Cortex of kidney (tissue), 1 donor: ENCODE measurements around the gene MAGEA1.
"Not testable (repeated sequence)": the region's sequence is repeated elsewhere in the genome, so short reads cannot be mapped to it uniquely, and the experiment has no call there.

Experiments used
- DNase-seq: peaks from one replicate; lab custom pipeline; 2025; lab: John Stamatoyannopoulos, UW

Gene MAGEA1, protein sequence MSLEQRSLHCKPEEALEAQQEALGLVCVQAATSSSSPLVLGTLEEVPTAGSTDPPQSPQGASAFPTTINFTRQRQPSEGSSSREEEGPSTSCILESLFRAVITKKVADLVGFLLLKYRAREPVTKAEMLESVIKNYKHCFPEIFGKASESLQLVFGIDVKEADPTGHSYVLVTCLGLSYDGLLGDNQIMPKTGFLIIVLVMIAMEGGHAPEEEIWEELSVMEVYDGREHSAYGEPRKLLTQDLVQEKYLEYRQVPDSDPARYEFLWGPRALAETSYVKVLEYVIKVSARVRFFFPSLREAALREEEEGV

DNA sequence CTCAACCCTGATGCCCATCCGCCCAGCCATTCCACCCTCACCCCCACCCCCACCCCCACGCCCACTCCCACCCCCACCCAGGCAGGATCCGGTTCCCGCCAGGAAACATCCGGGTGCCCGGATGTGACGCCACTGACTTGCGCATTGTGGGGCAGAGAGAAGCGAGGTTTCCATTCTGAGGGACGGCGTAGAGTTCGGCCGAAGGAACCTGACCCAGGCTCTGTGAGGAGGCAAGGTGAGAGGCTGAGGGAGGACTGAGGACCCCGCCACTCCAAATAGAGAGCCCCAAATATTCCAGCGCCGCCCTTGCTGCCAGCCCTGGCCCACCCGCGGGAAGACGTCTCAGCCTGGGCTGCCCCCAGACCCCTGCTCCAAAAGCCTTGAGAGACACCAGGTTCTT, at the start of gene MAGEA1:
TSS of gene MAGEA1 (plus strand) at position 154 of the 400 bp plus-strand sequence. CDS start 3,106 bp downstream, outside the sequence.
- no peak for DNase-seq

DNA sequence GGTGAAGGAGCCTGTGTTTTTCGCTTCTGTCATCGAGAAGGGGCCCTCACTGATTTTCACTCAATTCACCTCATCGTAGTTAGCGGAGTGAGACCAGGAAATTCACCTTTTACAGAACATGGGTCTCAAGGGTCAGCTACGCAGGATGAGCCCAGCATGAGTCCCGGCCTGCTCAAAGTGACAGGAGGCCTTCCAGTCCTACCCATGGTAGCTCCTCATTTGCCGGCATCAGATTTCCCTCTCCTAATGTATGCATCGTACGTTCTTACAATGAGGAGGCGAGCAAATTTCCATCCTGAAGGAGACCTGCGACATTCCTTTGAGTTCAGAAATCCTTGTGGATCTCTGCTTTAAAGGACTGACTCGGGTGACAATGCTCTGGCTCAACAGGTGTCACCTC, 46.2 kb upstream of the MAGEA1 start:
- not testable (repeated sequence) for DNase-seq

DNA sequence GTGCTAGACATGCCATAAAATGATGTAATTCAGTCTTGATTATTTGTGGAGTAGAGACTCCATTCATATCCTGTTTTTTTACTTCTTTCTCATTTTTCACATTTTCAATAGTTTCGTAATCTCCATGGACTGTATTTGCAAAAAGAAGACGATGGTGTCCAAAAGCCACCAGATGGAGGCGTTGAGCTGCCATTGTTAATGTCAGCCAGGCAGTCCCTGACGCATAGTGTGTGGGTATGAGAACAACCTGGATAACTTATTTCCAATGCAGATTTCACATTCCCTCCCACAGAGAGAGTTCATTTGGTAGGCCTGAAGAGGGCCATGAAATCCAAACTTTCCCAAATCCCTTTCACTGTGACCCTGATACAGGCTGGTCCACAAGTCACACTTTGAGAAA, 40.0 kb upstream of the MAGEA1 start:
- DNase-seq, result not testable (repeated sequence)

DNA sequence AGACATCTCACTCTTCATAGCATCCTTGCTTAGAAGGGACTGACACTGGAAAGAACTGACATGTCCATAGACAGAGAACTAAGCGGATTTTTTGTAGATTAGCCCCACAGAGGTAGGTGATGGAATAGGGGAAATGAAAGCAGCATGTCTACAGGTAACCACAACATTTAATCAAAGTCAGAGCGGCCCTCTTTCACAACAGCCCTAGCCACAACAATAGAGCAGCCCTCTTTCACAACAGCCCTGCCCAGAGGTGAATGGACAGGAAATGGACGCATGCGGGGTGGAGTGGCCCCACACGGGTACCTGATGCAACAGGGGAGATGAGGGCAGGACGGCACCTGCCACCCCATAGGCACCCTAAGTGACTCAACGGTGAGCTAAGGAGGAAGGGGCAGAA, 32.8 kb upstream of the MAGEA1 start:
- DNase-seq, result not testable (repeated sequence)

DNA sequence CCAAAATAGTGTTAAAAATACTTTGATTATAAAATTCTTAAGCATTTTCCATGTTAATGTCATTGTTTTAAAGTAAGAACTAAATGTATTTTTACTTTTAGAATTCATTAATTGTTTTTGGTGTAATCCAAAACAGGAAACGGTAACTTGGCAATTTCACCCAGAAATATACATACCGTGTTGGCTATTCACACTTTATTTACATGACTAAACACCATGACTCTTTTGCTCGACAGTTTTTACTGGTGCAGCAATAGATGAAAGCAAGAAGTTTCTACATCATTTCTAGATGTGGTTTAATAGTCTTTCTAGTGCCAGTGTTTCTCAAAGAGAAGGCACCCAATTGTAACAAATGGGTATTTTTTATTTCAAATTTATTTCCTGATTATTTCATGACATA, 25.6 kb upstream of the MAGEA1 start:
- no peak for DNase-seq

DNA sequence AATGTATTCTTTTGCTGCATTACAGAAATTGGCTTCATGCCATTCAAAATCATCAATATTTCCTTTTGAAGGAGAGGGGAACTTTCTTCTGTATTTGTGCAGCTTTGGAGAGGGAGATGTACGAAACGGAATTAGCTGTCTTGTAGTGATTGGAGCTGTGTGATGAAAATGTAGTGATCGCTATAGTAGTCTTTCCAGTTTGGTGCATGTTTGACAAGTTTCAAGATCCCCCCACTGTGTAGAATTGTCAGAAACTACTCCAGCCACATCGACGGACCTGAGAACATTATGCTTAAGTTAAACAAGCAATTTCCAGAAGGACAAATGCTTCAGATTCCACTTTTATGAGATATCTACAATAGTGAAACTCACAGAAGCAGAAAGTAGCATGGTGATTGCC, 21.6 kb upstream of the MAGEA1 start:
- DNase-seq, result no peak

DNA sequence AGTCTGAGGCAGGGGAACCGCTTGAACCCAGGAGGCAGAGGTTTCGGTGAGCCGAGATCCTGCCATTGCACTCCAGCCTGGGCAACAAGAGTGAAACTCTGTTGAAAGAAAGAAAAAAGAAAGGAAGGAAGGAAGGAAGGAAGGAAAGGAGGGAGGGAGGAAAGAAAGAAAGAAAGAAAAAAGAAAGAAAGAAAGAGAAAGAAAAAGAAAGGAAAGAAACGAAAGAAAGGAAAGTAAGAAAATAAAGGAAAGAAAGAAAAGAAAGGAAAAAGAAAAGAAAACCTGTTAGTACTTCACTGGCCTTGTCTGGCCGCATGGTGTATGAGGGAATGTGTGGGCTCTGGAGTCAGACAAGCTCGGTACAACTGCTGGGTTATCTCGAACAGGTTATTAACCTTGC, 20.8 kb upstream of the MAGEA1 start:
- no peak for DNase-seq

DNA sequence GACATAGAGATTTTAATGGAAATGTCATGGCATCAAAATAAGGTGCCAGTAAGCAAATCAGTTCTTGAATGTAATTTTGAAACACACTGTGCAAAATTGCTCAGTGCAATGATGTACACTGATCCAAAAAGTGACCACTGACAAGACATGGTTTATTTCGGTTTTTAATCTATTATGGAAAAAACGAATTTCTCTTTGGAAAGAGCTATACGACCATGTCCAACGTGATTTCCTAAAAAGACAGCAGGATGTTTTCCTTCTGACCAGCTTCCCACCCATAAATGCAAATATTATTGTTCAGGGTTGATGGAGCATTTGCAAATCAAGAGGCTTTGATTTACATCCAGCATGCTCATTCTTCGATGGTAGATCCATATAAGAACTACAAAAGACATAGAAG, 17.1 kb upstream of the MAGEA1 start:
- no peak for DNase-seq

DNA sequence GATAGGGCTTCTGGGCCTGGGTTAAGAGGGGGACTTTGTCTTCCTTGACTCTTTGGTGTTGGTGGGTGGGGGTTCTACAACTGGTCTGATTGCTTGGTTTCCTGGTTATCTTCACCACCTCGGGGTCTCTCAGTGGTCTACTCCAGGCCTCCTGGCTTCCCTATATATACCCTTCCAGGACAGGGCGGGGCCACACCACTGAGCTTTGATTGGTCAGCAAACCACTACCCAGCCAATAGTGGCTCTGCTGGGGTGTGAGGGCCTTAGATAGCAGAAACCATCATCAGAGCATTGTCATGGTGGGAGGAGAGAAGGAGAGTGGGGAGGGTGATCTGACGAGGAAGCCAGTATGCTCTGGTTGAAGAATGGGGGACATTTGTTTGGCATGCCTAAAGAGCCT, 14.4 kb upstream of the MAGEA1 start:
- DNase-seq, result no peak

DNA sequence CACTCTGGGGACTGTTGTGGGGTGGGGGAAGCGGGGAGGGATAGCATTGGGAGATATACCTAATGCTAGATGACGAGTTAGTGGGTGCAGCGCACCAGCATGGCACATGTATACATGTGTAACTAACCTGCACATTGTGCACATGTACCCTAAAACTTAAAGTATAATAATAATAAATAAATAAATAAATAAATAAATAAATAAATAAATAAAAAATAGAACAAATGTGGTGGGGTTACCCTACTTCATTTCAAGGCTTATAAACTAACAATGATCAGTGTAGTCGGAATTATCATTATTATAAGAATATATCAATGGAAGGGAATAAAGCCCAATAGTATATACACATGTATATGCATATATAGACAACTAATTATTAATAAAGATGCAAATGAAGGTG, 10.7 kb upstream of the MAGEA1 start:
- not testable (repeated sequence) for DNase-seq

DNA sequence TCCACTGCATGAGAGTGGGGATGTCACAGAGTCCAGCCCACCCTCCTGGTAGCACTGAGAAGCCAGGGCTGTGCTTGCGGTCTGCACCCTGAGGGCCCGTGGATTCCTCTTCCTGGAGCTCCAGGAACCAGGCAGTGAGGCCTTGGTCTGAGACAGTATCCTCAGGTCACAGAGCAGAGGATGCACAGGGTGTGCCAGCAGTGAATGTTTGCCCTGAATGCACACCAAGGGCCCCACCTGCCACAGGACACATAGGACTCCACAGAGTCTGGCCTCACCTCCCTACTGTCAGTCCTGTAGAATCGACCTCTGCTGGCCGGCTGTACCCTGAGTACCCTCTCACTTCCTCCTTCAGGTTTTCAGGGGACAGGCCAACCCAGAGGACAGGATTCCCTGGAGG, 2.7 kb downstream of the MAGEA1 start:
- no peak for DNase-seq

DNA sequence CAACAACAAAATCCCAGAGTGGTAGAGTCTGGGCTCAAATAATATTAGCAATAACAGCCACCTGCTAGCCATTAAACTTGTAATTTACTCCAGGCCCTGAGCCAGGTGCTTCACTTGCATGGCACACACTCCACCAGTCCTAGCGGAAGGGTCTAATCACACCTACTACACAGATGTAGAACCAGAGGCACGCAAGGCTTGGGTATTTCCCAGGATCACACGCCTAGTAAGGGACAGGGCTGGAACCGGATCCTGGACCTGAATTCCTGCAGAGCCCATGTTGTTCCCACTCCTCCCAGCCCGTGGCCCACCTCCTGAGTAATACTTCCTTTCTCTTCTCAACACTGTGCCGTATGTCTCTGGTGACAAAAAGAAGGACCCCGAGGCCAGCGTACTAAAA, 5.7 kb downstream of the MAGEA1 start:
- DNase-seq, result no peak

DNA sequence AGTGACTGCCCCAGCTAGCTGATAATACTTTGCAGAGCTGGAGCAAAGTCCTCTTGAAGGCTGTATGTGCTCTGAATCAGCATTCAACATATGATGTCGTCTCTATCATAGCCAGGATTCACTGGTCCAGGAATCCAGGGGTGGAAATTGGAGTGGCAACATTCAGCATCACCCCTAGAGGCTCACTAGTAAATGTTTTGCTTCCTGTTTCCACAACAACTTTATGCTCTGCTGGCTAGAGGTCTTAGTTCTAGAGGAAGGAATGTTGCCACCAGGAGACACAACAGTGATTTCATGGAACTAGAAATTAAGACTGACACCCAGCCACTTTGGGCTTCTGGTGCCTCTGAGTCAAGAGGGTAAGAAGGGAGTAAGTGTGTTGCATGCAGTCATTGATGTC, 11.3 kb downstream of the MAGEA1 start:
- no peak for DNase-seq

DNA sequence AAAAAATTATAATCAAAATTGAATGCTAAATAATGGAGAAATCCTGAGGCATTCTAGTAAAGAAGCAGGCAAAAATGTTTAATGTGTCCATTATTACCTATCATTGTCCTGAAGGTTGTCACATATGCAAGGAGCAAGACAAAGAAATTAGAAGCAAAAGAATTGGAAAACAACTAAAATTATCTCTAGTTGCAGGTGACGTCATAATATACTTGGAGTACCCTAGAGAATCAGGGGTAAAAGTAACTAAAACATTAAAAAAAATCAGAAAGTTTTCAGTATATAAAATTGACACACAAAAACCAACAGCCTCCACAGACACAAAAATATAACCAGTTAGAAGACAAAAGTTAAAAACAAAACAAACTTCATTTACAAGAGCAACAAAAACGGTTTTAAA, 21.4 kb downstream of the MAGEA1 start:
- DNase-seq, result no peak

DNA sequence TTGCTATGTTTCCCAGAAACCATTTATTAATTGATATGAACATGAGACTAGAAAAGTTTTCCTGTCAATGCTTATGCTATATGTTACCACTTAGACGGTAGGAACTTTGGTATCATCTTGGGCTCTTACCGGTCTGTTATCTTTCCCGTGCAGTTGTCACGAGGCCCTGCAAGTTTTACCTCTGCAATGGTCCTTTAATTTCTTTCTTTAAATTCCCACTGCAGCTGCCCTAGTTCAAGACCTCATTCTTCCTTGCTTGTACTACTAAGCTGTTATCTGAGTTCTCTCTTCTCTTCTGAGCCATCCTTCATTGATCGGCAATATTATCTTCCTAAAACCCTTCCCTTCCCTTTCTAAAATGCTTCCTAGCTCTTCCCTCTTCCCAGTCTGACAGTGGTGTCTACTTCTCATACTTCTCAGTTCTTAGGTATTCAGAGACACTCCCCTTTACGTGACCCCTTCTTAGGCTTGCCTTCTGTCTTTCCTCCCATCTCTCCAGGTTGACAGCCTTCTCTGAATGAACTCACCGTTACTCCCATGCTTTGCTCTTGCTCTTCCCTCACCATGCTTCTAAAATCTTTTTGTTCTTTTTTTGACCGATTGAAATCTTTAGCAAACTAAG, 27.5 kb downstream of the MAGEA1 start:
- DNase-seq, result no peak

DNA sequence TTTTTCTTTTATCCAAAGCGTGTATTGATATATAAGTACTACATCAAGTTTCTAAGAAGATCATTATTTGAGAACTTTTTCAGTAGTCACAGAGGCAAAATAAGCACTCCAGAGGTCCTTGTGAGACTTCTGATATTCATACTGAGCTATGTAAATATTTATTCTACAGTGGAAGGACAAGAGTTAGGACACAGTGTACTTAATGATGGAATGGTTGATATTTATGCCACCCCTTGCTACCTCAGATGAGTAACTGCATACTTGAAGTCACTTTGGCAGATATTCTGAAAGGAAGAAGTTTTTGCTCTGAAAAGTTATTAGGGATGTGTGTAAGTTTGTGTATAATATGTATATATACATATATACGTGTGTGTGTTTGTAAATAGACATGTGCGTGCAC, 30.3 kb downstream of the MAGEA1 start:
- no peak for DNase-seq

DNA sequence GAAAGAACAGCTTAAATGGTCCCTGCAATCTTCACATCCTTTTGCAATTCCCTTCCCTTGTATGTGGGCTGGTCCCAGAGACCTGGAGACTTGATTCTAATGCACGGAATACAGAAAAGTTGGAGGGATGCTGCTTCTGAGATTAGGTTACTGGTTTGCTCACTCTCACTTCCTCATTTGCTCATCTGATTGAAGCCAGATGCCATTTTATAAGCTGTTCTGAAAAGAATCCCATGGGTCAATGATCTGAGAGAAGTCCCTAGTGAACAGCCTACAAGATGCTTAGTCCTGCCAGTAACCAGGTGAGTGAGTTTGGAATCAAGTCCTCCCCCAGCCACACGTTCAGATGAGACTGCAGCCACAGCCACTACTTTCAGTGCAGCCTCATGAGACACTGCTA, 35.9 kb downstream of the MAGEA1 start:
- DNase-seq, result no peak

DNA sequence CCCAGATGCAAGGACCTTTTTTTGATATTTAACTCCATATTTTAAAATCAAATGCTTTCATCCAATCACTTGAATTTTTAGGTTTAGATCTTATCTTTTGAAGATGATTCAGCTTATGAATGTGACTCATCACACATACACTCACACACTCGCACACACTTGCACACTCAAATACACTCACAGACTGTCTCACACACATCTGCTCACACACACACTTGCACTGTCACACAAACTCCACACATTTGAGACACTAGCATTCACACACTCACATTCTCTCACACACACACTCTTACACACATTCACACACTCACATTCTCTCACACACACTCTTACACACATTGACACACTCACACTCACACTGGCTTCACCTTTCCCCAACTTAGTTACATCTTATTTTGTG, 37.8 kb downstream of the MAGEA1 start:
- DNase-seq, result no peak

DNA sequence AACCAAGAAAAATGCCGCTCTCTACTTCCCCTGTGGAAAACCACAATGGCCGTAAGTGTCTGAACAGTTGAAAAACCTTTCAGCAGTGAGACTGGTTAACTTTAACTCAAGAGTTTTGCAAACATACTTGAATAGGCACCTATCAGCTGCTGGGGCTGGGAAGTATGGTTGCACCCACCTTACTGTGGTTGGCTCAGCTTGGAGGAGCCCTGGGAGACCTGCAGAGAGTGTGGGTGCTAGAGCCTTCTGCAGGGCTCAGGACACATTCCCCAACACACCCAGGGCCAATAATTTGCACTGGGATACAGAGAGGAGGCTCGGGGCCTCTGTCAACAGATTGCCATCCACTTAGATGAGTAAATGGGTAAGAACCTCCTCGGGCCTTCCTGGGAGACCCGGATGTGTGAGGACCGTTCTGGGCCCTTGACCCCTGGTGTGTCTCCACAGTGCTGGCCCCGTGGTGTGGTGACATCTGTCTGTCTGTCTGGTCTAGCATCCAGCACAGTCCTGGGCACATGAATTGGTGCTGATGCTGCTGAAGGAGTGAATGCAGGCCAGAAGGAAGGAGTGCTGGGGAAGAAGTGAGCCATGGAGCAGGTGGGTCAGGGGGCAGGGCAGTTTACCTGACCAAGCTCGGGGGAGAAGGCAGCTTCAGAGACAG, 46.5 kb downstream of the MAGEA1 start:
- no peak for DNase-seq

DNA sequence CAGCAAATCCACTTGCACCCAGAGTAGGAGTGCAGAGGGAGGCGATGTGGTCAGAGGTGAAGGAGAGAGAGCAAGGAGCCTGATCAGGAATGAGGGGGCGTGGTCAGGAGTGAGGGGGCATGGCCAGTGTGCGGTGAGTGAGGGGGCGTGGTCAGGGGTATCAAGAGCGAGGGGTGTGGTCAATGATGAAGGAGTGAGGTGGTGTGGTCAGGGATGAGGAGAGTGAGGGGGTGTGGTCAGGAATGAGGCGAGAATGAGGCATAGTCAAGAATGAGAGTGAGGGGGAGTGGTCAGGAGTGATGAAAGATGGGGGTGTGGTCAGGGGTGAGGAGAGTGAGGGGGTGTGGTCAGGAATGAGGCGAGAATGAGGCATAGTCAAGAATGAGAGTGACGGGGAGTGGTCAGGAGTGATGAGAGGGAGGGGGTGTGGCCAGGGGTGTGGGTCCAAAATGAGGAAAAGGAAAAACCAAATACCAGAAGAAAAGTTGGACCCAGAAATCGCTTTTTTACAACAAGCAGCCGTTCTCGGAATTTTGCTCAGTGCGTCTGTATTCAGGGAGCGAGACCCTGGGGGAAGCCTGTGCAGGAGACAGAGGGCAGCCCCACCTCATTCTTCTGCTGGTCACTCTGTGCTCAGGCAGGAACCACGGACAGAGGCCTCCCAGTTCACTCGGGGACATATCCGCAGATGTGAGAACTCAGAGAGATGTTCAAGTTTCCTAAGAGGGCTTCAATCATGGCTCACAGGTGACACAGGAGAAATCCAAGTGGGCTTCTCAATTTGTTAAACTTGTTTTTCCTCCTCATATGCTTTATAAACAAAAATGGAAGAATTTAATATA, 47.5 kb downstream of the MAGEA1 start:
- DNase-seq, result no peak
